EL (cell line): ENCODE measurements around the gene SCG2.

Experiments used
- DNase-seq: peaks from one replicate; pipeline ENCODE4 v3.0.0-alpha.2; 2016

SCG2 gene

GRCh38 chr2:223601932-223602666 is at the start of gene SCG2:
TSS of gene SCG2 (minus strand) at chr2:223602361. CDS start at chr2:223599282, 3,079 bp downstream.
- DNase-seq: peak; percentile 88

DNA sequence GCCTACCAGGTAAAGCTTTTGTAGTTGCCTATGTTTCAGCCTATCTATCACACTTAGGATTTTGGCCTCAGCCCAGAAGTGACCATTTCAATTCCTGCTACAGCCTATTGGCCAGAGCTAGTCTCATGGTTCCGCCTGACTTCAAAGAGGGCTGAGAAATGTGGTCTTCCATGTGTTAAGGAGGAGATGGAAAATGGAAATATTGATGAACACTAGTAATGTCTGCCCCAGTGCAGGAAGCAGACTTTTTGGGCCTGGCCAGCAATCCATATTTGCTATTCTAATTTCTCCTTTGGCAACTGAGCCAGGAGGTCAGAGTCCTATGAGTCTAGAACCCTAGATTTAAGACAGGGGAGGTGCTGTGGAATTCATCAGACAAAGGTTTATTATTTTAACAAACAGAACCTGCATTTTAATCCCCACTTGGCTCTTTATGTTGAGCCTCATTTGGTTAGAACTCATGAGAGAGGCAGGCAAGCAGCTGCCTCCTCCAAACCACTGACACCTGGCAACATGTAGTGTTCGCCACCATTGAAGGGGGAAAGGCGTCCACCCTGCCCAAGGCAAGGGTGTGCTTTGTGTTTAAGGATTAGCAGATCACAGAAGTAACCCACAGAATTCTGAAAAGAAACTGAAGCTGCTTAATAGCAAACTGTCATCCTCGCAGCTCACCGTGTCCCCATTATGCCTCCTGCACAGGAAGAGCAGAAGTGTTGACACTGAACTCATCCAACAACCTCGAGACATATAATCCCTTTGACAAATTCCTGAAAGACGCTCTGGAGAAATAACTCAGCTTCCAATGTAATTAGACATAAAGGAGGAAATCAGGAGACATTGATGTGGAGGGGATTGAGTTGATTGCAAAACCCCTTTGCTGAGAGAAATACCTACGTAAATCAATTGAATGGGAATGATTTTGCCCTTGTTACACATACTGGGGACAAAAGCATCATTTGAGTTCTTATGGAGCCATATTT is 47.7 kb upstream of the SCG2 start:
- DNase-seq: no peak

GRCh38 chr2:223648755-223649154 is 46.6 kb upstream of the SCG2 start:
- no peak for DNase-seq

GRCh38 chr2:223647258-223647952 is 45.2 kb upstream of the SCG2 start:
- peak; percentile 42 for DNase-seq

GRCh38 chr2:223644136-223644535 is 42.0 kb upstream of the SCG2 start:
- DNase-seq: no peak

- no peak for DNase-seq
These were observed 41.1 kb upstream of the SCG2 start for GRCh38 chr2:223643309-223643708.

- no peak for DNase-seq
These were observed 40.3 kb upstream of the SCG2 start for GRCh38 chr2:223642506-223642905.

DNA sequence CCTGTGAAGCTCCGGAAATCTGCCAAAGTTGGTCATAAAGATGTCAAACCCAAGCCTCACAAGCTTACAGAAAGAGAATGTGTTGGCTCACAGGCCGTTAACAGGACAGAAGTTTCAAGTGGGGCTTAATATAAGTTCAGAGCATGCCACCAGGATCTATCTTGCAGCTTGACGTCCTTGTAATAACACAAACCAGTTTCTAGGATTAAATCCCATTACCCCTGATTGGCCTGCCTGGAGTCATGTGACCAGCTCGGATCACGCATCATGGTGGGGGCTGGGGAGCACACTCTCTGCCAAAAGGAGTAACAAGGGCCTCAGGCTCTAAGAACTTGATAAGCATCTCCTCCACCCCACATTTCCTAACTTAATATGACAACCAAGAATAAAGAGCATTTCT is 38.9 kb upstream of the SCG2 start:
- DNase-seq: peak; percentile 18

- peak; percentile 13 for DNase-seq
These were observed 32.9 kb upstream of the SCG2 start for GRCh38 chr2:223635080-223635479.

GRCh38 chr2:223634238-223634637 is 32.1 kb upstream of the SCG2 start:
- DNase-seq: no peak

- DNase-seq: no peak
These were observed 31.5 kb upstream of the SCG2 start for GRCh38 chr2:223633656-223634055.

GRCh38 chr2:223632826-223633225 is 30.7 kb upstream of the SCG2 start:
- DNase-seq: no peak

GRCh38 chr2:223626716-223627115 is 24.6 kb upstream of the SCG2 start:
- DNase-seq: peak; percentile 82

DNA sequence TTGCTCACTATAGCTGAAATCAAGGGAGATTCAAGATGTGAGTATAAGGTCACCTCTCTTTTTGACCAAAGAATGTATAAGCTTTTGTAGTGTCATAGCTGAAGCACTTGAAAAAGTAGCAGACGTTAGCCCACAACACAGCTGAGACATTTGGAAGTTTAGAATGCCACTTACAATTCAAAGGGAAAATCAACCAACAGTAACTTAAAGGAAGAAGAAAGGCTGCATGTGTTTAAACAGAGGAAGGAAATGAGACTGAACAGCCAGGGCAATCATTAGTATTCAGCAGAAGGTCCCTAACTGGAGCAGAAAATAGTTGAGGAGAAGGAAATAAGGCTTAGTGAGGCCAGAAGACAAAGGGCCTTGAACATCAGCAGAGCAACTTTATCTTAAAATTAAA is 23.5 kb upstream of the SCG2 start:
- DNase-seq: no peak

DNA sequence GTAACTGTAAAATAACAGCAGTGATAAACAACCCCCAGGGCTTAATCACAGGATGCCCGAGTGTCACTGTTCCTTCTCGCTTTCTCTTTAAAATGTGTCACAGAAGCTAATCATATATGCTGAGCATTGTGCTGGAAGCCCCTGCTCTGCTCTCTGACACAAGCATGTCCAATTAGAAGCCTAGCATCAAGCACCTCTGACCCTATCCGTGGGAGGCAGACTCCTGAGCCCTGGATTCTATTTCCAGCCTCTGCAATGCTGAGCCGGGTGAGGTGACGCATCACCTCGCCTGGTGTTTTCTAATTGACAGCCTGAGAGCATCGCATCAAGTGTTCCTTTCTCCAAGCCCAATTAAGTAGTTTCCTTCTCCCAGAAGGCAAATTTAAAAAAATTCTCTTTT is 19.7 kb upstream of the SCG2 start:
- DNase-seq: no peak

- DNase-seq: no peak
These were observed 17.4 kb upstream of the SCG2 start for GRCh38 chr2:223619486-223620129.

- no peak for DNase-seq
These were observed 16.2 kb upstream of the SCG2 start for GRCh38 chr2:223618172-223619035.

- DNase-seq: no peak
These were observed 12.4 kb upstream of the SCG2 start for GRCh38 chr2:223614534-223614933.

DNA sequence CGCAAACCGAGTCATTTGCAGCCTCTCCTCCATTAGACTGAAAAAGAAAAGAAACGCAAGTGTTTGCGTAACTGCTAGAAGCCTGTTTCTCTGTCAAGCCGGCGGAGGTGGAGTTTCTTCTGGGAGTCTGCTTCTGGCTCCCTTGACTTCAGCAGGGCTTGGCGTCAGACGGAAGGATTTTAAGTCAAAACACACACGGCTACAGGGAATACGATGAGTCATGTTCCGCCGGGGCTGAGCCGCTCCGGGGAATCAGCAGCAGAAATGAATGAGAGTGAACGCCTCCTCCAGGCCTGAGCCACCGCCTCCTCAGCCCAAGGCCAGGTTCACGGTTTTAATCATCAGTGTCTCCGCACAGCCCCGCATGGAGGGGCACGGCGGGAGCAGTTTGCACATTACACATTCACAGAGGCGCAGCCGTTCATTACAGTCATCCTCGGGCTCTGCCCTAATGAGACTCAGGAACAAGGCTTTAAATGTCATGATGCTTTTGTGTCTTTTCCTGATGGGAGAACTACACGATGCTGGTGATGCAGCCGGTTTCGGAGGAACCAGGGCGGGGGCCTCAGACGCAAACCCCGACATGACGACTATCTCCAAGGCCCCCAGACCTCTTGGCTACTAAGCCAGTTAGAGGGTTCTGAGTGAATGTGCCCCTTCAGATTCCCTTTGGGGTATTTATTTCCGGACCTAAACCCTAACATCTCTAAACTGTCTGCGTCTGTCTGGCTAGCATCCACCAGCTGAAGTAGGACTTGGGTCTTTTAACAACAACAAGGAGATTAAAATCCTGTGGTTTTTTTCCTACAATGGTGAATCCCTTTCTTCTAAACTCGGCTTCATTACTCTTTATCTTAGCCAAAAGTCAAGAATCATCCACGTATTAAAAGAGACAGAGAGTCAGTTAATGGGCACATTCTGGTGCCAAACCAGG is 11.1 kb upstream of the SCG2 start:
- peak; percentile 97 for DNase-seq

GRCh38 chr2:223612501-223612900 is 10.3 kb upstream of the SCG2 start:
- no peak for DNase-seq

- DNase-seq: no peak
These were observed 8.9 kb upstream of the SCG2 start for GRCh38 chr2:223611061-223611460.
